Astrocyte (in vitro differentiated cells and primary cell): ENCODE data around the gene DOCK2. TPM values are rescaled to one million over a fixed set of nuclear protein-coding genes. Genes with fewer than 3 reads are reported as not detected.

Experiments
- DNase-seq: peaks from one replicate; pipeline ENCODE4 v3.0.0-alpha.2; 2010; ENCODE audit warnings: low read depth
- FAIRE-seq: peaks from 2 replicates; lab custom pipeline; 2011; peaks lifted over from hg19 to GRCh38; lab: Jason Lieb, UNC
- H2AFZ ChIP-seq: 2 replicates; pipeline ENCODE4 v1.6.0; 2012; ENCODE audit warnings: low read depth, low read length, inconsistent platforms
- H3K27ac ChIP-seq: 2 replicates; pipeline ENCODE4 v1.5.1; 2011; ENCODE audit warnings: low read depth, low read length, inconsistent platforms
- H3K27me3 ChIP-seq: 2 replicates; pipeline ENCODE4 v1.6.0; 2011; ENCODE audit warnings: low read length, inconsistent platforms; ENCODE audit not compliant: insufficient read depth
- H3K36me3 ChIP-seq: 2 replicates; pipeline ENCODE4 v1.5.1; 2011; ENCODE audit warnings: low read length, inconsistent platforms; ENCODE audit not compliant: insufficient read depth
- H3K4me1 ChIP-seq: 2 replicates; pipeline ENCODE4 v1.5.1; 2011; ENCODE audit warnings: low read length, inconsistent platforms; ENCODE audit not compliant: insufficient read depth
- H3K4me2 ChIP-seq: 2 replicates; pipeline ENCODE4 v1.6.0; 2012; ENCODE audit warnings: low read length, inconsistent platforms
- H3K4me3 ChIP-seq: 2 replicates; pipeline ENCODE4 v1.5.1; 2011; ENCODE audit warnings: low read depth, mild to moderate bottlenecking, low read length, inconsistent platforms; ENCODE audit not compliant: insufficient read depth
- H3K79me2 ChIP-seq: 2 replicates; pipeline ENCODE4 v1.6.0; 2012; ENCODE audit warnings: mild to moderate bottlenecking, low read length, inconsistent platforms; ENCODE audit not compliant: insufficient read depth
- H3K9ac ChIP-seq: 2 replicates; pipeline ENCODE4 v1.6.0; 2012; ENCODE audit warnings: mild to moderate bottlenecking, low read length, inconsistent platforms
- H3K9me3 ChIP-seq: 2 replicates; pipeline ENCODE4 v1.5.1; 2012; ENCODE audit warnings: low read depth, mild to moderate bottlenecking, low read length, inconsistent platforms; ENCODE audit not compliant: insufficient read depth
- H4K20me1 ChIP-seq: 2 replicates; pipeline ENCODE4 v1.6.0; 2012; ENCODE audit warnings: low read length, inconsistent platforms; ENCODE audit not compliant: insufficient read depth
- H3K27ac Mint-ChIP-seq: one replicate; pipeline ENCODE4 v1.8.0; 2021; ENCODE audit warnings: mild to moderate bottlenecking, mixed read lengths; ENCODE audit not compliant: unreplicated experiment
- H3K27me3 Mint-ChIP-seq: one replicate; pipeline ENCODE4 v1.8.0; 2021; ENCODE audit warnings: low read depth, mixed read lengths; ENCODE audit not compliant: unreplicated experiment
- H3K36me3 Mint-ChIP-seq: one replicate; pipeline ENCODE4 v1.8.0; 2021; ENCODE audit warnings: low read depth, mixed read lengths; ENCODE audit not compliant: unreplicated experiment
- H3K4me1 Mint-ChIP-seq: one replicate; pipeline ENCODE4 v1.8.0; 2021; ENCODE audit warnings: low read depth, mixed read lengths; ENCODE audit not compliant: unreplicated experiment
- H3K4me3 Mint-ChIP-seq: one replicate; pipeline ENCODE4 v1.8.0; 2021; ENCODE audit warnings: mild to moderate bottlenecking, moderate library complexity, mixed read lengths; ENCODE audit not compliant: unreplicated experiment
- H3K9me3 Mint-ChIP-seq: one replicate; pipeline ENCODE4 v1.8.0; 2021; ENCODE audit warnings: mild to moderate bottlenecking, mixed read lengths; ENCODE audit not compliant: unreplicated experiment
- EZH2 ChIP-seq: IDR thresholded peaks from 2 replicates; pipeline ENCODE4 v1.6.1; 2012; ENCODE audit warnings: mild to moderate bottlenecking, low read length, inconsistent platforms; ENCODE audit not compliant: insufficient read depth
- total RNA-seq: library from RNA; stranded (reverse); gene quantifications from 2 replicates; pipeline ENCODE4 v1.2.1, GENCODE V29; 2021
- TF ChIP-seq, protein P1 (sequence below): IDR thresholded peaks from 2 replicates; pipeline ENCODE4 v1.5.1; 2011; ENCODE audit warnings: low read depth, mild to moderate bottlenecking, inconsistent platforms, low read length, moderate library complexity; ENCODE audit not compliant: insufficient read depth

The DOCK2 gene
- total RNA-seq, 1 donor from 2014 or later, result 0.66 TPM

DNA sequence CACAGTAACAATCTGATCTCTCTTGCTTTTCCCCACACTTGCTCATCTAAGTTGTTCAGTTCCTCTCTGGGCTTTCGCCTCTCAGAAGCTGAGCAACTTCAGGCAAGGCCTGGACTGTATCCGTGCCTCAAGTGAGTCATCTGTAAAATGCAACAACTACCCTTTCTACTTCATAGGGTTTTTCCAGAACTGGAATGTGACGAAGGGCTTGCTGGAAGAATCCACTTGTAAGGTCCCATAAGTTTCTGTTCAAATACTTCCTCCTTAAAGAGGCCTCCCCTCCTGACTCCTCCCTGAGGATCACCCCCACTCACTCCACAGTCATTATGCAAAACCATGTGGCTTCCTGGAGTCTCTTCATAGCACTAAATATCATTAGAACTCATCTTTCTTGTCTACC is 360.7 kb downstream of the DOCK2 start:
- no peak overlapping the region for H2AFZ ChIP-seq

DNA sequence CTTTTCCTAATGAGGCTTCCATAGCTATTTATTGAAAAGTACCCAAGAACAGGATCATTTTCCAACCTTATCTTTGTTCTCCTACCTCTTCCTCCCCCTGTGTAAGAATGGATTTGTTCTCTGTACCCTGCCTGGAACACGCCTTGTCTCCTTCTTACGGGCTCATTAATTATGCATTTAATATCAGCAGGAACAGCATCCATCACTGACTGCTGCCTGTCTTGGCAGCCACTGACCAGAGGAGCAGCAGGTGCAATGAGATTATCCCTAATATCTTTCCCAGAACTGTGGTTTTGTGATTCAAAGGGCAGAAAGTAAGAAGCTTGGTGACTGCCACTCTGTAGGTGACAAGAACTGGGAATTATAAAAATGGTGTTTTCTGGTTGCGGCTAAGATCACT is 362.5 kb downstream of the DOCK2 start:
- Histone ChIP-seq H3K27ac (no peak overlapping the region), H2AFZ (no peak overlapping the region), H3K4me3 (no peak overlapping the region), H3K4me2 (no peak overlapping the region), H3K9me3 (no peaks in the 10 kb centered on the region), H3K79me2 (no peaks in the 10 kb centered on the region), H3K36me3 (no peaks in the 10 kb centered on the region), H3K9ac (no peak overlapping the region), H4K20me1 (no peaks in the 10 kb centered on the region), H3K27me3 (no peaks in the 10 kb centered on the region), H3K4me1 (no peaks in the 10 kb centered on the region)
- Mint-ChIP-seq H3K27me3 (no peaks in the 10 kb centered on the region), H3K4me1 (peaks cover 2% of the 10 kb centered on the region), H3K9me3 (no peaks in the 10 kb centered on the region), H3K27ac (no peak overlapping the region), H3K36me3 (no peaks in the 10 kb centered on the region), H3K4me3 (no peak overlapping the region)
- no peak for FAIRE-seq
- no peak for TF ChIP-seq EZH2
- TF ChIP-seq, protein P1, sequence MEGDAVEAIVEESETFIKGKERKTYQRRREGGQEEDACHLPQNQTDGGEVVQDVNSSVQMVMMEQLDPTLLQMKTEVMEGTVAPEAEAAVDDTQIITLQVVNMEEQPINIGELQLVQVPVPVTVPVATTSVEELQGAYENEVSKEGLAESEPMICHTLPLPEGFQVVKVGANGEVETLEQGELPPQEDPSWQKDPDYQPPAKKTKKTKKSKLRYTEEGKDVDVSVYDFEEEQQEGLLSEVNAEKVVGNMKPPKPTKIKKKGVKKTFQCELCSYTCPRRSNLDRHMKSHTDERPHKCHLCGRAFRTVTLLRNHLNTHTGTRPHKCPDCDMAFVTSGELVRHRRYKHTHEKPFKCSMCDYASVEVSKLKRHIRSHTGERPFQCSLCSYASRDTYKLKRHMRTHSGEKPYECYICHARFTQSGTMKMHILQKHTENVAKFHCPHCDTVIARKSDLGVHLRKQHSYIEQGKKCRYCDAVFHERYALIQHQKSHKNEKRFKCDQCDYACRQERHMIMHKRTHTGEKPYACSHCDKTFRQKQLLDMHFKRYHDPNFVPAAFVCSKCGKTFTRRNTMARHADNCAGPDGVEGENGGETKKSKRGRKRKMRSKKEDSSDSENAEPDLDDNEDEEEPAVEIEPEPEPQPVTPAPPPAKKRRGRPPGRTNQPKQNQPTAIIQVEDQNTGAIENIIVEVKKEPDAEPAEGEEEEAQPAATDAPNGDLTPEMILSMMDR, result no peak
- DNase-seq, result no peak

More for the DNA sequence above, 360.7 kb downstream of the DOCK2 start:
- Mint-ChIP-seq H3K4me3 (no peak overlapping the region), H3K9me3 (no peaks in the 10 kb centered on the region), H3K27me3 (peaks cover 5% of the 10 kb centered on the region), H3K27ac (peak overlapping the region; percentile 63), H3K4me1 (peaks cover 2% of the 10 kb centered on the region), H3K36me3 (no peaks in the 10 kb centered on the region)
- H3K79me2 ChIP-seq, result no peaks in the 10 kb centered on the region
- no peak overlapping the region for H3K4me2 ChIP-seq
- no peaks in the 10 kb centered on the region for H4K20me1 ChIP-seq
- H3K9ac ChIP-seq, result no peak overlapping the region
- no peaks in the 10 kb centered on the region for H3K27me3 ChIP-seq
- no peak for DNase-seq
- TF ChIP-seq EZH2, result no peak
- TF ChIP-seq, protein P1, result no peak
- no peaks in the 10 kb centered on the region for H3K36me3 ChIP-seq
- no peak overlapping the region for H3K4me3 ChIP-seq
- FAIRE-seq, result no peak
- H3K9me3 ChIP-seq, result no peaks in the 10 kb centered on the region
- H3K27ac ChIP-seq, result no peak overlapping the region
- no peaks in the 10 kb centered on the region for H3K4me1 ChIP-seq

DNA sequence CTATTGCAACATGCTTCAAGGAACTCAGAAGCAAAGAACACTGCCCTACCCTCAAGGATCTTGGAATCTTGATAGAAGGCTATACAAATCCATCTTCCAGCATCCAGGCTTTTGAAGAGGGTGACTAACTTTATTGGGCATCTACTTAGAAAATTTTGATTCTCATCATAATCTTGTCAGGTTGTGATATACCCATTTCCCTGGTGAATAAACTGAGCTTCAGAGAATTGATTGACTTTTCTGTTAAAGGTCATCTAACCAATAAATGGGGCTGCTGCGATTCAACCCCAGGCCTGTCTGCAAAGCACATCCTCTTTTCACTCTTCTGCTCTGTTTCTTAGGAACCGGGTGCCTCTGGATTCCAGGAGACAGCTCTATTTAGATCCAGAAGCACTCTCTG is 363.1 kb downstream of the DOCK2 start:
- Histone ChIP-seq H3K4me2 (no peak overlapping the region), H3K9ac (no peak overlapping the region)

More for the DNA sequence above, 363.1 kb downstream of the DOCK2 start:
- no peak for DNase-seq
- no peak overlapping the region for H2AFZ ChIP-seq
- no peak for TF ChIP-seq EZH2
- TF ChIP-seq, protein P1, result no peak
- no peak for FAIRE-seq
- no peaks in the 10 kb centered on the region for H3K4me1 ChIP-seq
- Mint-ChIP-seq H3K4me3 (no peak overlapping the region), H3K9me3 (no peaks in the 10 kb centered on the region), H3K4me1 (peaks cover 2% of the 10 kb centered on the region), H3K36me3 (no peaks in the 10 kb centered on the region), H3K27ac (no peak overlapping the region), H3K27me3 (no peaks in the 10 kb centered on the region)
- no peaks in the 10 kb centered on the region for H3K9me3 ChIP-seq
- H3K79me2 ChIP-seq, result no peaks in the 10 kb centered on the region
- no peaks in the 10 kb centered on the region for H4K20me1 ChIP-seq
- no peaks in the 10 kb centered on the region for H3K36me3 ChIP-seq
- H3K27ac ChIP-seq, result no peak overlapping the region
- no peaks in the 10 kb centered on the region for H3K27me3 ChIP-seq
- H3K4me3 ChIP-seq, result no peak overlapping the region
